AG09309 (cell line): ENCODE measurements around the gene NTRK1.

Source experiments
- DNase-seq: peaks from one replicate; pipeline ENCODE4 v3.0.0-alpha.2; 2010; ENCODE audit warnings: low read depth
- H3K4me3 ChIP-seq: 2 replicates; pipeline ENCODE4 v1.5.1; 2011; ENCODE audit warnings: mild to moderate bottlenecking, low read depth, low read length, moderate library complexity; ENCODE audit not compliant: control insufficient read depth
- CTCF ChIP-seq: IDR thresholded peaks from 2 replicates; pipeline ENCODE4 v1.5.1; 2011; ENCODE audit warnings: mild to moderate bottlenecking, low read depth, low read length, inconsistent platforms; ENCODE audit not compliant: insufficient read depth, control insufficient read depth; ENCODE audit errors: missing control alignments

The NTRK1 gene

GRCh38 chr1:156874572-156875340, 14.1 kb downstream of the NTRK1 start:
- H3K4me3 ChIP-seq, result no peak overlapping the region
- no peak for DNase-seq
- TF ChIP-seq CTCF, result no peak

- no peak for DNase-seq
- H3K4me3 ChIP-seq, result no peak overlapping the region
- no peak for TF ChIP-seq CTCF
Observed at GRCh38 chr1:156875341-156875615, 14.6 kb downstream of the NTRK1 start.

- H3K4me3 ChIP-seq, result no peak overlapping the region
- TF ChIP-seq CTCF, result no peak
- DNase-seq, result no peak
Observed at GRCh38 chr1:156876281-156876680, 15.6 kb downstream of the NTRK1 start.

GRCh38 chr1:156877433-156878170, 16.9 kb downstream of the NTRK1 start:
- DNase-seq, result no peak
- no peak overlapping the region for H3K4me3 ChIP-seq
- TF ChIP-seq CTCF, result no peak

- no peak for TF ChIP-seq CTCF
- no peak overlapping the region for H3K4me3 ChIP-seq
Observed at GRCh38 chr1:156879876-156880275, 19.2 kb downstream of the NTRK1 start.

GRCh38 chr1:156880473-156880872, 19.8 kb downstream of the NTRK1 start:
- DNase-seq, result no peak
- TF ChIP-seq CTCF, result no peak
- no peak overlapping the region for H3K4me3 ChIP-seq

More at GRCh38 chr1:156879876-156880275, 19.2 kb downstream of the NTRK1 start:
- no peak for DNase-seq
